ENCODE data around the gene BMP8B. TPM values are rescaled to one million over a fixed set of nuclear protein-coding genes. Genes with fewer than 3 reads are reported as not detected.

Gene BMP8B
- total RNA-seq, 2 donors from 2014 or later: 0.11 to 0.84 TPM

DNA sequence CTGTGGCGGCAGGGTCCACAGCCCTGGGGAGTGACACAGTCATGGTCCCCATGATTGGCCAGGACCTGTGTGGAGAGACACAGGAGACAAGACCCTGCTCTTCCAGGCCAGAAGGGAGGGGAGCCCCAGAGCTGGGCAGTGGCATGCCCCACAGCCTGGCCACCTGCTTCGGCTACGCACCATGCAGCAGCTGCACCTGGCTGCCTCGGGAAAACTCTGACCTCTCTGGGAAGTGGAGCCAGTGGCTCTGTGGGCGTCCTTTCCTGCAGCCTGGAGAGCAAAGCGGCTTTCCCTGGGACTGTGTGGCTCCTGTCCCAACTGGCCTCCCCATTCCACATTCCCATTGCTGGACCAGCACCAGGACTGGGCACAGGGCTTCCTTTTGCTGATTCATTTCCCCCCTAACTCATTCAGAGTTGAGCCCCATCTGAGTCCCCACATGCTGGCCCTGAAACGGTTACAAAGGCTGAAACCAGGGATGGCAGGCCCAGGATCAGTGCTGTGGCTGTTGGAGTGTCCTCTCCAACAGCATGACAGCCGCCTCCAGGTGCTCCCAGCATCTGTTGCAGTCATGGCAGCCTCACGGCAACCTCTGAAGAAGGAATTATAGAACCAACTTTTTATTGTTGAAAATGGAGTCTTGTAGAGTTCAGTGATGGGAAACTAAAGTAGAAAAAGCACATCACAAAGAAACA, 32.6 kb downstream of the BMP8B start:
- DNase-seq (ENCODE audit: low spot score in 2 of 2): no peak
- Mint-ChIP-seq H3K27ac (peak overlapping the region in 1 of 2 donors; percentile 84), H3K9me3 (no peaks in the 10 kb centered on the region), H3K36me3 (peaks cover 6 to 27% of the 10 kb centered on the region in 2 donors)
- ATAC-seq: no peak

DNA sequence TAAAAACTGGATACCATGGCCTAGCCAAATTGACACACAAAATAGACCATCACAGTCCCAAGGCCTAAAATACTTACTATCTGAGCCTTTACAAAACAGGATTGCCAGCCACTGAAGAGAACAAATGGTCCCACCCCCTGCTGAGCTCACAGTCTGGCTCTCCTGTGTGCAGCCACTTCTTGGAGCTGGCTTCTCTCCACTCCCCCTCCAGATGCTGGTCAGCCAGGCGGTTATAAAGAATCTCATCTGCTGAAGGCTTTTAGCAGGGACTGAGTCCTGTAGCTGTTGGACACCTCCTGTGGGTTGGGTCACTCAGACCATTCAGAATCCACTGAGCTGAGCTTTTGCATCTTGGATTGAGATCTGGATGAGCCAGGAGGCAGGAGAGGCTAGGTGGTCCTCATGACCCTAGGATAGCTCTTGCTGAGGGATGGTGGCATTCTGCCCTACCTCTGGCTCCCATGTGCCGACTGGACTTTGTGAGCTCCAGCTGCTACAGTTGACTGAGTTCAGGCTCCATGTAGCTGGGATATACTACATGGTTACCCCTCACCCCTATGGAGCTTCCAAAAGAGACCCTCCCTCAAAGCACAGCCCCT, 33.7 kb downstream of the BMP8B start:
- no peak for ATAC-seq
- no peaks in the 10 kb centered on the region for H3K9me3 Mint-ChIP-seq
- H3K27ac Mint-ChIP-seq: no peak overlapping the region
- peaks cover 6 to 36% of the 10 kb centered on the region in 2 donors for H3K36me3 Mint-ChIP-seq
- DNase-seq (ENCODE audit: low spot score in 2 of 2): no peak

- no peak for DNase-seq (ENCODE audit: low spot score in 2 of 2)
- no peak overlapping the region for H3K27ac Mint-ChIP-seq
- no peak for ATAC-seq
- no peaks in the 10 kb centered on the region for H3K9me3 Mint-ChIP-seq
- H3K36me3 Mint-ChIP-seq: peaks cover 14 to 31% of the 10 kb centered on the region in 2 donors
These were observed 34.6 kb downstream of the BMP8B start for GRCh38 chr1:39754026-39754570.

GRCh38 chr1:39753132-39754025, 35.3 kb downstream of the BMP8B start:
- Mint-ChIP-seq H3K36me3 (peaks cover 14 to 29% of the 10 kb centered on the region in 2 donors), H3K27ac (no peak overlapping the region), H3K9me3 (no peaks in the 10 kb centered on the region)
- ATAC-seq: no peak
- DNase-seq (ENCODE audit: low spot score in 2 of 2): no peak

- ATAC-seq: no peak
- no peak for DNase-seq (ENCODE audit: low spot score in 2 of 2)
- no peak overlapping the region for H3K27ac Mint-ChIP-seq
- no peaks in the 10 kb centered on the region for H3K9me3 Mint-ChIP-seq
- H3K36me3 Mint-ChIP-seq: peaks cover 14 to 32% of the 10 kb centered on the region in 2 donors
These were observed 36.0 kb downstream of the BMP8B start for GRCh38 chr1:39752703-39753102.

DNA sequence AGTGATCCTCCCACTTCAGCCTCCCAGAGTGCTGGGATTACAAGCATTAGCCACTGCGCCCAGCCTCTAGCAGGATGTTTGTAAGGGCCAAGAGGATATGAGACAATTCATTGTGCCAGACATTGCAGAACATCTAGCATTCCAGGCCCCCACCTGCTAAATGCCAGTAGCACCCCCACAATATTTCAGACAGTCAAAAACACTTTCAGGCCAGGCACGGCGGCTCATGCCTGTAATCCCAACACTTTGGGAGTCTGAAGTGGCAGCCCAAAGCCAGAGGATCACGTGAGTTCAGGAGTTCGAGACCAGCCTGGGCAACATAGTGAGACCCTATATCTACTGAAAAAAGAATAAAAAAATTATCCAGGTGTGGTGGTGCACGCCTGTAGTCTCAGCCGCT, 37.1 kb downstream of the BMP8B start:
- Mint-ChIP-seq H3K27ac (no peak overlapping the region), H3K9me3 (no peaks in the 10 kb centered on the region), H3K36me3 (peaks cover 19 to 33% of the 10 kb centered on the region in 2 donors)
- no peak for DNase-seq (ENCODE audit: low spot score in 2 of 2)
- ATAC-seq: no peak

DNA sequence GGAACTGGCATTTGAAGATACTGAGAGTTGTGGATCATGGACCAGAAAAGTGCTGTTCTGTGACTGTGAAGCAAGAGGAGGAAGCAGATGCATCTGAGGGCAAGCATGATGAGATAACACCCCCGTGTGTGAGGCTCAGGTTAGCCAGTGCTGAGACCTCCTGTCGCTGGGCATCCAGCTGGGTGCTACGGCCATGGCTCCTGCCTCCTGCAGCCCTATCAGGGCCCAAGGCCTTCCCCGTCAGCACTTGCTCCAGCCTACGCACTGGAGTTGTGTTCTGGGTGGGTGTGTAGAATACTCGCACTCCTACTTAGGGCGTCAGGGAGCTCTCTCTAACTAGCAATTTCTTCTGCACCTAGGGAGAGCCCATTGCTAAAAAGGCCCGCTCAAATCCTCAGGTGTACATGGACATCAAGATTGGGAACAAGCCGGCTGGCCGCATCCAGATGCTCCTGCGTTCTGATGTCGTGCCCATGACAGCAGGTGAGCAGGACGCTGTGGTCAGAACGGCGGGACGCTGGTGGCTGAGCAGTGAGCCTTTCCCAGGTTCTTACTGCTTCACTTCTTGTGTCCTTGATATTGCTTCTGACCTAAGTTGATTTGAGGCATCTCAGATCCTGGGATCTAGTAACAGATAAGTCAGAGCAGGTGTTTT, 43.5 kb downstream of the BMP8B start:
- DNase-seq (ENCODE audit: low spot score in 2 of 2) (no peak), ATAC-seq (no peak)
- Mint-ChIP-seq H3K36me3 (peaks cover 27 to 30% of the 10 kb centered on the region in 2 donors), H3K9me3 (no peaks in the 10 kb centered on the region), H3K27ac (no peak overlapping the region)

GRCh38 chr1:39738622-39739366, 49.9 kb downstream of the BMP8B start, which contains the start of gene PPIE:
TSS of gene PPIE (plus strand) at chr1:39738882. CDS start at chr1:39738901, 19 bp downstream.
- H3K27ac Mint-ChIP-seq: peak within 1 kb of the TSS; percentile 89 to 97
- peaks cover 0 to 10% of the 10 kb centered on the region in 2 donors for H3K9me3 Mint-ChIP-seq
- DNase-seq (ENCODE audit: low spot score in 2 of 2): peak; percentile 91 to 92
- H3K36me3 Mint-ChIP-seq: peaks cover 22 to 28% of the 10 kb centered on the region in 2 donors
- peak; percentile 97 to 99 for ATAC-seq

GRCh38 chr1:39737546-39738169, 51.0 kb downstream of the BMP8B start:
- Mint-ChIP-seq H3K27ac (no peak overlapping the region), H3K9me3 (peaks cover 0 to 10% of the 10 kb centered on the region in 2 donors), H3K36me3 (peaks cover 22 to 28% of the 10 kb centered on the region in 2 donors)
- ATAC-seq: no peak
- DNase-seq (ENCODE audit: low spot score in 2 of 2): no peak

GRCh38 chr1:39735731-39736130, 52.9 kb downstream of the BMP8B start:
- no peak for DNase-seq (ENCODE audit: low spot score in 2 of 2)
- peak; percentile 24 to 29 for ATAC-seq
- H3K36me3 Mint-ChIP-seq: peaks cover 13 to 20% of the 10 kb centered on the region in 2 donors
- no peak overlapping the region for H3K27ac Mint-ChIP-seq
- H3K9me3 Mint-ChIP-seq: peaks cover 0 to 10% of the 10 kb centered on the region in 2 donors

DNA sequence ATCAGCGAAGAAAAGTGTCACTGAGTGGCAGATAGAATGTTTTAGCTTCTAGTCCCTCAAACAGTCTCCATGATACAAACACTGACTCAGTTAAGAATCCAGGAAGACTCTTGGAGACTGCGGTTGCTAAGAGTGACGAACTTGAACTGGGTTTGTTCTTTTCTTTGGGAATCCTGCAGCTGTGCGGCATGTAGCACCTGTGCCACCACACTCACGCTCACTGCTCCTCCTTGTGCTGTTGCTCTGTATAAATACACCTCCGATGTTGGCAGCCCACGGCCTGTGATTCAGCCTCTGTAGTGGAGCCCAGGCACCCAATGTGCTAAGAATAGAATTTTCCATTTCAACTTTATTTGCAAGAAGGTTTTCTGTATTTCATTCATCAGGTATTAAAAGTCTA, 55.5 kb downstream of the BMP8B start:
- Mint-ChIP-seq H3K9me3 (peaks cover 0 to 10% of the 10 kb centered on the region in 2 donors), H3K27ac (no peak overlapping the region), H3K36me3 (peaks cover 0 to 6% of the 10 kb centered on the region in 2 donors)
- ATAC-seq: peak in 1 of 2 donors; percentile 51
- no peak for DNase-seq (ENCODE audit: low spot score in 2 of 2)

GRCh38 chr1:39732730-39733129, 55.9 kb downstream of the BMP8B start:
- H3K27ac Mint-ChIP-seq: no peak overlapping the region
- peaks cover 0 to 8% of the 10 kb centered on the region in 2 donors for H3K9me3 Mint-ChIP-seq
- no peak for DNase-seq (ENCODE audit: low spot score in 2 of 2)
- ATAC-seq: peak in 1 of 2 donors; percentile 31
- H3K36me3 Mint-ChIP-seq: peaks cover 0 to 6% of the 10 kb centered on the region in 2 donors

DNA sequence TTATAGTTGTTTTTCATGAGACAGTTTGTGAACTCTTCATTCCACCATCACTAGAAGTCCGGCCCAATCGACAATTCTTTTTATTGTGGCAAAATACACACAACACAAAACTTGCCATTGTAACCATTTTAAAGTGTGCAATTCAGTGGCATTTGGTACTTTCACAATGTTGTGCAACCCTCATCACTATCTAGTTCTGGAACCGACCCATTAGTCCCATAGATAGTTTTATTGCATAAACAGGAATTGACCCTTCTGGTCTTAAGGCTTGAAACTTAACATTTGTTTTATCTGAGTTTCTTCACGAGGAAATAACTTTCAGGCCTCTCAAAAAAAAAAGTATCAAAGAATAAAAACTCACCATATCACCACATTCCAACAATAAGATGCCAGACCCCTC, 58.8 kb downstream of the BMP8B start:
- ATAC-seq (no peak), DNase-seq (ENCODE audit: low spot score in 2 of 2) (no peak)
- Mint-ChIP-seq H3K27ac (no peak overlapping the region), H3K36me3 (peaks cover 0 to 6% of the 10 kb centered on the region in 2 donors), H3K9me3 (no peaks in the 10 kb centered on the region)

DNA sequence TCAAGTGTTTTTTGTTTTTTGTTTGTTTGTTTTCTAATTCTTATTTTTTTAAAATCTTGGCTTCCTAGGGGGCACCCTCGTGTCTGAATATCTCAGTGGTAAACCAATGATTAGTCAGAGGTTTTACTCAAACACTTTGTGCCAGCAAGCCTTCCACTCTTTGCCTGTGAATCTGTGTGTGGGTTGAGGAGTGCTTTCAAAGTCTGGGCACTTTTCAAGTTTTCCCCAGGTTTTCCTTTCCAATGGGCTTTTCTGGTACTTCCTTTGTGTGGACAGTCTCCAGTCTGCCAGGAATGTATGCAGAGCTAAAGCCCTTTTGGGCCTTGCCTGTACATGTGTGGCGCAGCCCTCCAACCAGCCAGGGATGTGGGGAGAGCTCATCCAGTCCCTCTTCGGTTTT, 59.6 kb downstream of the BMP8B start:
- no peak for ATAC-seq
- Mint-ChIP-seq H3K9me3 (no peaks in the 10 kb centered on the region), H3K36me3 (peaks cover 0 to 6% of the 10 kb centered on the region in 2 donors), H3K27ac (no peak overlapping the region)
- DNase-seq (ENCODE audit: low spot score in 2 of 2): no peak

- no peaks in the 10 kb centered on the region for H3K9me3 Mint-ChIP-seq
These were observed 60.7 kb downstream of the BMP8B start for GRCh38 chr1:39727932-39728317.

More at GRCh38 chr1:39727932-39728317, 60.7 kb downstream of the BMP8B start:
- ATAC-seq (no peak), DNase-seq (ENCODE audit: low spot score in 2 of 2) (no peak)
- peaks cover 0 to 6% of the 10 kb centered on the region in 2 donors for H3K36me3 Mint-ChIP-seq
- peak overlapping the region in 1 of 2 donors; percentile 29 for H3K27ac Mint-ChIP-seq
